ENCODE results near the gene NMNAT2.

- TF ChIP-seq MYC (IDR thresholded peaks at IDR 0.05; ENCODE audit: insufficient read depth, insufficient read length, insufficient replicate concordance, low read length, severe bottlenecking): no peak
- peak in 2 of 3 experiments; percentile 43 to 50; a peak in 3 of 6 replicates for TF ChIP-seq CTCF (IDR thresholded peaks at IDR 0.05 in 2 of 3, conservative IDR thresholded peaks at IDR 0.05 in 1 of 3; ENCODE audit: control insufficient read depth in 2 of 3, extremely low read depth in 1 of 3, insufficient read depth in 1 of 3, low read depth in 3 of 3, low read length in 3 of 3)
- no peak for TF ChIP-seq USF1 (IDR thresholded peaks at IDR 0.05; ENCODE audit: borderline replicate concordance, extremely low read length, insufficient read depth, low read depth, low read length)
- TF ChIP-seq, protein P1, sequence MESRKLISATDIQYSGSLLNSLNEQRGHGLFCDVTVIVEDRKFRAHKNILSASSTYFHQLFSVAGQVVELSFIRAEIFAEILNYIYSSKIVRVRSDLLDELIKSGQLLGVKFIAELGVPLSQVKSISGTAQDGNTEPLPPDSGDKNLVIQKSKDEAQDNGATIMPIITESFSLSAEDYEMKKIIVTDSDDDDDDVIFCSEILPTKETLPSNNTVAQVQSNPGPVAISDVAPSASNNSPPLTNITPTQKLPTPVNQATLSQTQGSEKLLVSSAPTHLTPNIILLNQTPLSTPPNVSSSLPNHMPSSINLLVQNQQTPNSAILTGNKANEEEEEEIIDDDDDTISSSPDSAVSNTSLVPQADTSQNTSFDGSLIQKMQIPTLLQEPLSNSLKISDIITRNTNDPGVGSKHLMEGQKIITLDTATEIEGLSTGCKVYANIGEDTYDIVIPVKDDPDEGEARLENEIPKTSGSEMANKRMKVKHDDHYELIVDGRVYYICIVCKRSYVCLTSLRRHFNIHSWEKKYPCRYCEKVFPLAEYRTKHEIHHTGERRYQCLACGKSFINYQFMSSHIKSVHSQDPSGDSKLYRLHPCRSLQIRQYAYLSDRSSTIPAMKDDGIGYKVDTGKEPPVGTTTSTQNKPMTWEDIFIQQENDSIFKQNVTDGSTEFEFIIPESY (IDR thresholded peaks at IDR 0.05): no peak
- TF ChIP-seq EP300 (IDR thresholded peaks at IDR 0.05; ENCODE audit: borderline replicate concordance in 1 of 2, control insufficient read depth in 1 of 2, low read depth in 2 of 2, low read length in 2 of 2): no peak
- no peak for TF ChIP-seq PBX3 (IDR thresholded peaks at IDR 0.05; ENCODE audit: insufficient replicate concordance, low read depth, low read length)
- no peak for TF ChIP-seq POLR2A (IDR thresholded peaks at IDR 0.05; ENCODE audit: low read depth, low read length)
- TF ChIP-seq POLR2AphosphoS2 (IDR thresholded peaks at IDR 0.05; ENCODE audit: low read depth, low read length): no peak
- no peak for TF ChIP-seq EZH2 (IDR thresholded peaks at IDR 0.05; ENCODE audit: borderline replicate concordance, control insufficient read depth, low read depth, low read length)
- no peak for TF ChIP-seq RCOR1 (conservative IDR thresholded peaks at IDR 0.05; ENCODE audit: low read depth, low read length)
- TF ChIP-seq SMARCA5 (IDR thresholded peaks at IDR 0.05): no peak
- no peak for TF ChIP-seq NFYB (IDR thresholded peaks at IDR 0.05; ENCODE audit: insufficient read depth, low read depth, low read length)
Observed at GRCh38 chr1:183234660-183235476, 183.3 kb downstream of the NMNAT2 start.

All from GM12878 (cell line).